ENCODE results near the gene MISP. TPM values are rescaled to one million over a fixed set of nuclear protein-coding genes. Genes with fewer than 3 reads are reported as not detected.

Gene MISP
- total and polyA plus RNA-seq, 2 of the 13 experiments (the other 11 are each of a cell fraction or from before 2014, with no cell fraction given), result 0.67 to 1.3 TPM

DNA sequence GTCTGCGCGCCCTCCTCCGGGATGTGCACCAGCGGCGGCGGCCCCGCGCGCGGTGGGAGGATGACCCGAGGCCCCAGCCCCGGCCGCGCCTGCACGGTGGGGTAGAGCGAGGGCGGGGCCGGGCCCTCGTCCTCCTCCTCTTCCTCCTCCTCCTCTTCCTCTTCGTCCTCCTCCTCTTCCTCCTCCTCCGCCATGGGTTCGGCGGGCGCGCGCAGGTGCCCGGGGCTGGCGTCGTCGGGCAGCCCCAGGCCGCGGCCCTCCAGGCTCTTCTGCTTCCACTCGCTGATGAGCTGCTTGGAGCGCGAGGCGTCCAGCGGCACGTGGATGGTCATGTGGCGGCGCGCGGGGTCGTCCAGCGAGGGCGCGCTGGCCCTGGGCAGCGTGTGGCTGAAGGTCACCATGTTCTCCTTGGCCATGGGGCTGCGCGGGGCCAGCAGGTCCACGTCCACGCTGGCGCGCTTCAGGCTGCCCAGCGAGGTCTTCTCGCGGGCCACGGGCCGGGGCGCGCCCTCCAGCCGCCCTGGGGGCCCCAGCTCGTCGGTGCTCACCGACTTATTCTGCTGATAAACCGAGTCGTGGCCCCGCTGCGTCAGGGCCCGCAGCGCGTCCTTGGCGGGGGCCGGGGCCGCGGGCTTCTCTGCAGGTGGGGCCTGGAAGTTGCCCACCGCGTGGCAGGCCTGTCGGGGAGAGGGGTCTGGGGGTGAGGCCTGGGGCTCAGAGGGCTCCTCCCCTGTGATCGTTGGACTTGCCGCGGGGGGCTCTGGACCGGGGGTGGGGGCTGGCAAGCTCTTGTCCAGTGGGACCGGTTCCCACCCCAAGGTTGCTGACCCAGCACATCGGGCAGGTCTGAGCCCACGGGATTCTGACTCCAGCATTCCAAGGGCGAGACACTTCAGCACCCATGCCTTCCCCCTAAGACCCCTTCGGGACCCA is 62.6 kb downstream of the MISP start (continued):
- TF ChIP-seq, protein P1, sequence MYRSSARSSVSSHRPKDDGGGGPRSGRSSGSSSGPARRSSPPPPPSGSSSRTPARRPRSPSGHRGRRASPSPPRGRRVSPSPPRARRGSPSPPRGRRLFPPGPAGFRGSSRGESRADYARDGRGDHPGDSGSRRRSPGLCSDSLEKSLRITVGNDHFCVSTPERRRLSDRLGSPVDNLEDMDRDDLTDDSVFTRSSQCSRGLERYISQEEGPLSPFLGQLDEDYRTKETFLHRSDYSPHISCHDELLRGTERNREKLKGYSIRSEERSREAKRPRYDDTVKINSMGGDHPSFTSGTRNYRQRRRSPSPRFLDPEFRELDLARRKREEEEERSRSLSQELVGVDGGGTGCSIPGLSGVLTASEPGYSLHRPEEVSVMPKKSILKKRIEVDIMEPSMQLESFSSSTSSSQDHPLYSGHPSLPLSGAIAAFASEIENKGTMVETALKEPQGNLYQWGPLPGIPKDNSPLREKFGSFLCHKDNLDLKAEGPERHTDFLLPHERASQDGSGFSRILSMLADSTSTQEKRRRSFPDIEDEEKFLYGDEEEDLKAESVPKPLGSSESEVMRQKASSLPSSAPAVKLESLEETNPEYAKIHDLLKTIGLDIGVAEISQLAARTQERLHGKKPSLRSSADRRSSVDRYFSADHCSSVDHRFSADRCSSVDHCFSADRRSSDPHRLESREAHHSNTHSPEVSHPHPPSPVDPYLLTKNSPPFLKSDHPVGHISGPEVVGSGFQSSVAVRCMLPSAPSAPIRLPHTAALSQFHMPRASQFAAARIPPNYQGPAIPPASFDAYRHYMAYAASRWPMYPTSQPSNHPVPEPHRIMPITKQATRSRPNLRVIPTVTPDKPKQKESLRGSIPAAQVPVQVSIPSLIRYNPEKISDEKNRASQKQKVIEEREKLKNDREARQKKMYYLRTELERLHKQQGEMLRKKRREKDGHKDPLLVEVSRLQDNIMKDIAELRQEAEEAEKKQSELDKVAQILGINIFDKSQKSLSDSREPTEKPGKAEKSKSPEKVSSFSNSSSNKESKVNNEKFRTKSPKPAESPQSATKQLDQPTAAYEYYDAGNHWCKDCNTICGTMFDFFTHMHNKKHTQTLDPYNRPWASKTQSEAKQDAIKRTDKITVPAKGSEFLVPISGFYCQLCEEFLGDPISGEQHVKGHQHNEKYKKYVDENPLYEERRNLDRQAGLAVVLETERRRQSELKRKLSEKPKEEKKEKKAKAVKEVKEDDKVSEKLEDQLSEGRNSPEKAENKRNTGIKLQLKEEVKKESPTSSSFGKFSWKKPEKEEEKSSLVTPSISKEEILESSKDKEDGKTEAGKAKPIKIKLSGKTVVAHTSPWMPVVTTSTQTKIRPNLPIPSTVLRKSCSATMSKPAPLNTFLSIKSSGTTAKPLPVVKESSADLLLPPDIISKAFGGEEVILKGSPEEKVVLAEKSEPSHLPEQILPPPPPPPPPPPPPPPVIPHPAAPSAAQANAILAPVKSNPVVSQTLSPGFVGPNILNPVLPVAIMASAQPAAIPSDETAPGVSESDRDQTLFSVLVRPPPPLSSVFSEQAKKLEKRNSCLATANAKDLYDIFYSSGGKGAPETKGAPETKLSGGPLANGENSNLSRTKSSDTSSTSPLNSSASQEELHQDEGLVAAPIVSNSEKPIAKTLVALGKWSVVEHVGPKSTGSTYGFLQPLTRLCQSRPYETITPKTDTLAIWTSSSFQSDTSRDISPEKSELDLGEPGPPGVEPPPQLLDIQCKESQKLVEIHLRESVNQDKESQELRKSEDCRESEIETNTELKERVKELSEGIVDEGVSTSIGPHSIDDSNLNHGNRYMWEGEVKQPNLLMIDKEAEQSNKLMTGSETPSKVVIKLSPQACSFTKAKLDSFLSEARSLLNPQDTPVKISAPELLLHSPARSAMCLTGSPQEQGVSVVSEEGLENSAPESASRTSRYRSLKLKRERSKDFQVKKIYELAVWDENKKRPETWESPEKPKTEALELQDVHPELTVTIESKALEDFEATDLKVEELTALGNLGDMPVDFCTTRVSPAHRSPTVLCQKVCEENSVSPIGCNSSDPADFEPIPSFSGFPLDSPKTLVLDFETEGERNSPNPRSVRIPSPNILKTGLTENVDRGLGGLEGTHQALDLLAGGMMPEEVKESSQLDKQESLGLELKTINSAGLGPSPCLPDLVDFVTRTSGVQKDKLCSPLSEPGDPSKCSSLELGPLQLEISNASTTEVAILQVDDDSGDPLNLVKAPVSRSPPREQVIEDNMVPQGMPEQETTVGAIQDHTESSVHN (CRISPR knock-in tag; IDR thresholded peaks at IDR 0.05), result peak; percentile 30; the same call in 1 of the 2 replicates
- TF ChIP-seq RFXANK (CRISPR knock-in tag; IDR thresholded peaks at IDR 0.05) (no peak), FOXK1 (CRISPR knock-in tag; IDR thresholded peaks at IDR 0.05; ENCODE audit: borderline replicate concordance, low read depth) (no peak), AGO2 (optimal IDR thresholded peaks at IDR 0.05; ENCODE audit: low read depth, low read length) (peak; percentile 100), ZNF230 (CRISPR knock-in tag; IDR thresholded peaks at IDR 0.05) (no peak), ZC3H13 (CRISPR knock-in tag; IDR thresholded peaks at IDR 0.05) (0 out of 2 replicates have a peak, but pooled peaks have one; percentile 8), POLR2AphosphoS2 (IDR thresholded peaks at IDR 0.05; ENCODE audit: low read depth, low read length) (peak; percentile 34; the same call in 1 of the 2 replicates), RBM22 (optimal IDR thresholded peaks at IDR 0.05; ENCODE audit: low read length) (peak; percentile 95), NFKB2 (CRISPR knock-in tag; IDR thresholded peaks at IDR 0.05; ENCODE audit: borderline replicate concordance) (no peak), MXI1 (IDR thresholded peaks at IDR 0.05; ENCODE audit: borderline replicate concordance, low read depth, low read length) (no peak), MED1 (CRISPR knock-in tag; IDR thresholded peaks at IDR 0.05) (no peak), ZNF614 (CRISPR knock-in tag; IDR thresholded peaks at IDR 0.05; ENCODE audit: borderline replicate concordance) (no peak), MTF2 (CRISPR knock-in tag; IDR thresholded peaks at IDR 0.05; ENCODE audit: borderline replicate concordance) (no peak)
- TF ChIP-seq, protein P2, sequence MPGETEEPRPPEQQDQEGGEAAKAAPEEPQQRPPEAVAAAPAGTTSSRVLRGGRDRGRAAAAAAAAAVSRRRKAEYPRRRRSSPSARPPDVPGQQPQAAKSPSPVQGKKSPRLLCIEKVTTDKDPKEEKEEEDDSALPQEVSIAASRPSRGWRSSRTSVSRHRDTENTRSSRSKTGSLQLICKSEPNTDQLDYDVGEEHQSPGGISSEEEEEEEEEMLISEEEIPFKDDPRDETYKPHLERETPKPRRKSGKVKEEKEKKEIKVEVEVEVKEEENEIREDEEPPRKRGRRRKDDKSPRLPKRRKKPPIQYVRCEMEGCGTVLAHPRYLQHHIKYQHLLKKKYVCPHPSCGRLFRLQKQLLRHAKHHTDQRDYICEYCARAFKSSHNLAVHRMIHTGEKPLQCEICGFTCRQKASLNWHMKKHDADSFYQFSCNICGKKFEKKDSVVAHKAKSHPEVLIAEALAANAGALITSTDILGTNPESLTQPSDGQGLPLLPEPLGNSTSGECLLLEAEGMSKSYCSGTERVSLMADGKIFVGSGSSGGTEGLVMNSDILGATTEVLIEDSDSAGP (CRISPR knock-in tag; IDR thresholded peaks at IDR 0.05; ENCODE audit: borderline replicate concordance), result peak; percentile 26; the same call in 1 of the 2 replicates
- TF ChIP-seq, protein P3, sequence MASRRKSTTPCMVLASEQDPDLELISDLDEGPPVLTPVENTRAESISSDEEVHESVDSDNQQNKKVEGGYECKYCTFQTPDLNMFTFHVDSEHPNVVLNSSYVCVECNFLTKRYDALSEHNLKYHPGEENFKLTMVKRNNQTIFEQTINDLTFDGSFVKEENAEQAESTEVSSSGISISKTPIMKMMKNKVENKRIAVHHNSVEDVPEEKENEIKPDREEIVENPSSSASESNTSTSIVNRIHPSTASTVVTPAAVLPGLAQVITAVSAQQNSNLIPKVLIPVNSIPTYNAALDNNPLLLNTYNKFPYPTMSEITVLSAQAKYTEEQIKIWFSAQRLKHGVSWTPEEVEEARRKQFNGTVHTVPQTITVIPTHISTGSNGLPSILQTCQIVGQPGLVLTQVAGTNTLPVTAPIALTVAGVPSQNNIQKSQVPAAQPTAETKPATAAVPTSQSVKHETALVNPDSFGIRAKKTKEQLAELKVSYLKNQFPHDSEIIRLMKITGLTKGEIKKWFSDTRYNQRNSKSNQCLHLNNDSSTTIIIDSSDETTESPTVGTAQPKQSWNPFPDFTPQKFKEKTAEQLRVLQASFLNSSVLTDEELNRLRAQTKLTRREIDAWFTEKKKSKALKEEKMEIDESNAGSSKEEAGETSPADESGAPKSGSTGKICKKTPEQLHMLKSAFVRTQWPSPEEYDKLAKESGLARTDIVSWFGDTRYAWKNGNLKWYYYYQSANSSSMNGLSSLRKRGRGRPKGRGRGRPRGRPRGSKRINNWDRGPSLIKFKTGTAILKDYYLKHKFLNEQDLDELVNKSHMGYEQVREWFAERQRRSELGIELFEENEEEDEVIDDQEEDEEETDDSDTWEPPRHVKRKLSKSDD (CRISPR knock-in tag; IDR thresholded peaks at IDR 0.05; ENCODE audit: low read depth), result peak; percentile 38; the same call in 1 of the 2 replicates

Data from HepG2 (cell line).